ENCODE data around the gene GRAMD1B. TPM values are rescaled to one million over a fixed set of nuclear protein-coding genes. Genes with fewer than 3 reads are reported as not detected.
"Not testable (repeated sequence)": the region's sequence is repeated elsewhere in the genome, so short reads cannot be mapped to it uniquely, and the experiment has no call there.

Gene GRAMD1B
- total RNA-seq, 2 donors from 2014 or later, result 0.66 to 3.4 TPM

GRCh38 chr11:123567466-123567865 is 137.4 kb downstream of the GRAMD1B start:
- Histone ChIP-seq H3K27me3 (no peaks in the 10 kb centered on the region), H3K4me1 (peaks cover 6% of the 10 kb centered on the region), H3K4me3 (no peak overlapping the region), H3K27ac (no peak overlapping the region), H3K36me3 (replicated peaks in 1 of 2; ENCODE audit: insufficient read depth in 1 of 2, low read depth in 2 of 2) (no peaks in the 10 kb centered on the region), H3K9me3 (no peaks in the 10 kb centered on the region)
- no peak for TF ChIP-seq POLR2A (IDR thresholded peaks at IDR 0.05)
- TF ChIP-seq CTCF (IDR thresholded peaks at IDR 0.05), result no peak
- no peak for ATAC-seq
- WGBS, 2 donors, result 47 to 70% methylated on average over 1 of the region's 1 CpG
- DNase-seq, result no peak
- intact Hi-C loops (cut with DNase I), result no loop called here

- DNase-seq, result no peak
- no peak for ATAC-seq
- Histone ChIP-seq H3K27ac (no peak overlapping the region), H3K4me1 (no peaks in the 10 kb centered on the region), H3K4me3 (no peak overlapping the region), H3K9me3 (no peaks in the 10 kb centered on the region), H3K36me3 (replicated peaks in 1 of 2; ENCODE audit: insufficient read depth in 1 of 2, low read depth in 2 of 2) (no peaks in the 10 kb centered on the region), H3K27me3 (no peaks in the 10 kb centered on the region)
- 52 to 70% methylated on average over 7 of the region's 7 CpGs for WGBS, 2 donors
- intact Hi-C loops (cut with DNase I), result no loop called here
- TF ChIP-seq POLR2A (IDR thresholded peaks at IDR 0.05) (no peak), CTCF (IDR thresholded peaks at IDR 0.05) (no peak)
Measured at GRCh38 chr11:123568367-123568870, 138.3 kb downstream of the GRAMD1B start.

- Histone ChIP-seq H3K4me1 (no peaks in the 10 kb centered on the region), H3K27me3 (no peaks in the 10 kb centered on the region), H3K9me3 (no peaks in the 10 kb centered on the region), H3K36me3 (replicated peaks in 1 of 2; ENCODE audit: insufficient read depth in 1 of 2, low read depth in 2 of 2) (no peaks in the 10 kb centered on the region), H3K27ac (no peak overlapping the region), H3K4me3 (no peak overlapping the region)
- DNase-seq, result no peak
- no peak for ATAC-seq
- intact Hi-C loops (cut with DNase I), result no loop called here
- 79 to 82% methylated on average over 5 of the region's 5 CpGs for WGBS, 2 donors
- no peak for TF ChIP-seq POLR2A (IDR thresholded peaks at IDR 0.05)
- no peak for TF ChIP-seq CTCF (IDR thresholded peaks at IDR 0.05)
Measured at GRCh38 chr11:123569393-123569792, 139.3 kb downstream of the GRAMD1B start.

GRCh38 chr11:123570939-123571580 is 141.0 kb downstream of the GRAMD1B start:
- Histone ChIP-seq H3K4me1 (no peaks in the 10 kb centered on the region), H3K27ac (no peak overlapping the region), H3K36me3 (replicated peaks in 1 of 2; ENCODE audit: insufficient read depth in 1 of 2, low read depth in 2 of 2) (no peaks in the 10 kb centered on the region), H3K27me3 (no peaks in the 10 kb centered on the region), H3K4me3 (no peak overlapping the region), H3K9me3 (no peaks in the 10 kb centered on the region)
- ATAC-seq (no peak), DNase-seq (no peak)
- WGBS, 2 donors, result 56 to 72% methylated on average over 9 of the region's 9 CpGs
- intact Hi-C loops (cut with DNase I), result loop anchor here (5.0 kb wide), 1 partner anchor 59 kb away; no protein-coding TSS in a partner anchor
- no peak for TF ChIP-seq POLR2A (IDR thresholded peaks at IDR 0.05)
- no peak for TF ChIP-seq CTCF (IDR thresholded peaks at IDR 0.05)

- not testable (repeated sequence) for H3K9me3 ChIP-seq; H3K4me1 ChIP-seq; H3K36me3 ChIP-seq (replicated peaks in 1 of 2; ENCODE audit: insufficient read depth in 1 of 2, low read depth in 2 of 2); H3K27ac ChIP-seq; ATAC-seq; H3K4me3 ChIP-seq; H3K27me3 ChIP-seq; DNase-seq
- WGBS, 2 donors, result 90 to 93% methylated on average over 21 of the region's 21 CpGs
- intact Hi-C loops (cut with DNase I), result loop anchor here (5.0 kb wide), 1 partner anchor 60 kb away; no protein-coding TSS in a partner anchor
Measured at GRCh38 chr11:123572791-123573190, 142.7 kb downstream of the GRAMD1B start.
